GM12878 (cell line): ENCODE data around the gene GPC5. TPM values are rescaled to one million over a fixed set of nuclear protein-coding genes. Genes with fewer than 3 reads are reported as not detected.

ENCODE experiments used
- ATAC-seq: fragments of 200-7000 bp; cut with Tn5 transposase; 3 replicates; pipeline ENCODE4 v1.9.1; 2020; ENCODE audit warnings: mild to moderate bottlenecking, moderate library complexity
- BruUV-seq: library from RNA; stranded (reverse); fragments of 400-500 nt; replicated peaks from 2 replicates; lab custom pipeline; 2021; lab: Mats Ljungman, UMichigan
- CTCF ChIA-PET: fragments of 300-600 bp; sonication (Branson Sonifier 250); formaldehyde crosslinking; extraction: SDS; loops from one replicate; lab custom pipeline; 2021; ENCODE audit warnings: inconsistent platforms; lab: Yijun Ruan, JAX
- POLR2A ChIA-PET: fragments of 350-600 bp; formaldehyde crosslinking; extraction: SDS; loops from one replicate; lab custom pipeline; 2021; ENCODE audit warnings: inconsistent platforms; lab: Charles Lee
- RAD21 ChIA-PET: fragments of 300-600 bp; sonication (Branson Sonifier 250); formaldehyde crosslinking; loops from one replicate; lab custom pipeline; 2023; ENCODE audit warnings: antibody characterized with exemption; ENCODE audit not compliant: unreplicated experiment; lab: Charles Lee
- SMC1A ChIA-PET: fragments of 300-600 bp; sonication (Branson Sonifier 250); formaldehyde crosslinking; loops from one replicate; lab custom pipeline; 2023; ENCODE audit not compliant: unreplicated experiment, uncharacterized antibody; lab: Charles Lee
- DNase-seq: peaks from one replicate; pipeline ENCODE4 v3.0.0-alpha.2; 2011; ENCODE audit warnings: low read depth, low spot score
- FAIRE-seq: peaks from 3 replicates; lab custom pipeline; 2011; peaks lifted over from hg19 to GRCh38; lab: Jason Lieb, UNC
- H2AFZ ChIP-seq: 2 replicates; pipeline ENCODE4 v1.6.0; 2011; ENCODE audit warnings: low read depth, low read length, control low read depth; ENCODE audit not compliant: control insufficient read depth
- H3K27ac ChIP-seq: 2 replicates; pipeline ENCODE4 v1.5.1; 2011; ENCODE audit warnings: control low read depth; ENCODE audit not compliant: control insufficient read depth, insufficient read depth
- H3K27me3 ChIP-seq, 2 experiments: replicated peaks in 1 of 2; 2 replicates each; pipeline versions ENCODE4 v1.6.0 to v1.6.1; 2011; ENCODE audit warnings: low read length in 1 of 2; ENCODE audit not compliant: control insufficient read depth in 2 of 2, insufficient read depth in 2 of 2
- H3K36me3 ChIP-seq, 2 experiments: 2 replicates each; pipeline ENCODE4 v1.5.1; 2011; ENCODE audit warnings: low read length in 1 of 2; ENCODE audit not compliant: control insufficient read depth in 2 of 2, insufficient read depth in 2 of 2
- H3K4me1 ChIP-seq: 2 replicates; pipeline ENCODE4 v1.6.1; 2011; ENCODE audit warnings: mild to moderate bottlenecking, low read length, moderate library complexity, mixed read lengths; ENCODE audit not compliant: control insufficient read depth, insufficient read depth
- H3K4me2 ChIP-seq: 2 replicates; pipeline ENCODE4 v1.6.0; 2011; ENCODE audit warnings: control low read depth; ENCODE audit not compliant: control insufficient read depth, insufficient read depth
- H3K4me3 ChIP-seq: fragments of 200-600 bp; sonication (generic); 2 replicates; pipeline ENCODE4 v1.5.1; 2016
- H3K79me2 ChIP-seq: 2 replicates; pipeline ENCODE4 v1.6.0; 2011; ENCODE audit warnings: low read length; ENCODE audit not compliant: control insufficient read depth, insufficient read depth
- H3K9ac ChIP-seq: 2 replicates; pipeline ENCODE4 v1.8.0; 2011; ENCODE audit warnings: low read length, control low read depth, mixed read lengths; ENCODE audit not compliant: control insufficient read depth, insufficient read depth
- H3K9me3 ChIP-seq: replicated peaks from 3 replicates; pipeline ENCODE4 v1.5.1; 2011; ENCODE audit warnings: mild to moderate bottlenecking, low read length; ENCODE audit not compliant: control insufficient read depth, insufficient read depth
- H4K20me1 ChIP-seq: 2 replicates; pipeline ENCODE4 v1.6.0; 2011; ENCODE audit not compliant: control insufficient read depth, insufficient read depth
- ATF2 ChIP-seq: IDR thresholded peaks from 2 replicates; pipeline ENCODE4 v1.6.1; 2012; ENCODE audit warnings: low read length, inconsistent platforms
- BCL11A ChIP-seq: IDR thresholded peaks from 2 replicates; pipeline ENCODE4 v1.6.1; 2011; ENCODE audit warnings: low read depth, low read length
- CHD1 ChIP-seq: IDR thresholded peaks from 2 replicates; pipeline ENCODE4 v1.6.1; 2012; ENCODE audit warnings: low read depth, low read length, improper control_type of control experiment
- E2F4 ChIP-seq: IDR thresholded peaks from 2 replicates; pipeline ENCODE4 v1.6.1; 2012; ENCODE audit warnings: low read depth, low read length, improper control_type of control experiment
- IKZF2 ChIP-seq, 2 experiments: fragments of 450-650 bp; IDR thresholded peaks; 2 replicates each; pipeline ENCODE4 v1.6.1; 2017; ENCODE audit warnings: mild to moderate bottlenecking in 2 of 2, moderate library complexity in 2 of 2
- IRF4 ChIP-seq: IDR thresholded peaks from 2 replicates; pipeline ENCODE4 v1.6.1; 2011; ENCODE audit warnings: low read depth, low read length
- JUND ChIP-seq: IDR thresholded peaks from 2 replicates; pipeline ENCODE4 v1.6.1; 2012; ENCODE audit warnings: low read depth, mild to moderate bottlenecking, low read length, improper control_type of control experiment, moderate library complexity
- MEF2A ChIP-seq: IDR thresholded peaks from 2 replicates; pipeline ENCODE4 v1.6.1; 2011; ENCODE audit warnings: low read depth, mild to moderate bottlenecking, low read length, moderate library complexity; ENCODE audit not compliant: insufficient read depth
- RCOR1 ChIP-seq: conservative IDR thresholded peaks from 2 replicates; pipeline ENCODE4 v1.6.1; 2012; ENCODE audit warnings: low read depth, low read length, improper control_type of control experiment
- SIX5 ChIP-seq: IDR thresholded peaks from 2 replicates; pipeline ENCODE4 v1.6.1; 2011; ENCODE audit warnings: mild to moderate bottlenecking, low read depth, low read length, moderate library complexity; ENCODE audit not compliant: severe bottlenecking
- SMAD5 ChIP-seq: IDR thresholded peaks from 2 replicates; pipeline ENCODE4 v1.6.1; 2016; ENCODE audit warnings: antibody characterized with exemption, low read depth
- SRF ChIP-seq, 2 experiments: IDR thresholded peaks; 2 replicates each; pipeline ENCODE4 v1.6.1; 2011; ENCODE audit warnings: low read depth in 2 of 2, low read length in 2 of 2, mild to moderate bottlenecking in 1 of 2, moderate library complexity in 1 of 2
- TBL1XR1 ChIP-seq: IDR thresholded peaks from 2 replicates; pipeline ENCODE4 v1.6.1; 2012; ENCODE audit warnings: low read depth, low read length, improper control_type of control experiment
- ZZZ3 ChIP-seq: IDR thresholded peaks from 2 replicates; pipeline ENCODE4 v1.6.1; 2011; ENCODE audit warnings: low read depth; ENCODE audit not compliant: control insufficient read depth, insufficient read length
- WGBS: methylation state at CpG from one replicate; pipeline ENCODE4 v1.1.6; 2016; ENCODE audit warnings: low lambda C conversion rate; ENCODE audit not compliant: insufficient replicate concordance, insufficient coverage; ENCODE audit errors: missing lambda C conversion rate; 5-methylcytosine and 5-hydroxymethylcytosine counted together
- in situ Hi-C: fragments of 300-500 bp; cut with MboI; formaldehyde crosslinking; loops from 9 replicates; pipeline ENCODE4 v1.14.3; 2018; ENCODE audit warnings: mixed read lengths
- intact Hi-C: fragments of 100-400 bp; cut with micrococcal nuclease; formaldehyde crosslinking; loops from one replicate; pipeline ENCODE4 v1.14.2; 2022; ENCODE audit not compliant: unreplicated experiment
- polyA plus RNA-seq, 11 experiments: library from polyadenylated mRNA; depleted of rRNA in 4 of 11; unstranded in 6 of 11; stranded (reverse) in 5 of 11; fragments of >200 nt; fragmentation: Nextera tagmentation in 4 of 11; fragmentation: Illumina TruSeq in 1 of 11; extraction: Ambion mirVana in 4 of 11; extraction: Trizol in 1 of 11; gene quantifications; 1 replicate in 1 of 11; 2 replicates in 10 of 11; pipeline versions ENCODE4 v1.2.1 to v1.2.3, GENCODE V29; 2011 to 2016; ENCODE audit warnings: inconsistent platforms in 2 of 11, missing spikeins in 2 of 11, low read depth in 1 of 11
- total RNA-seq, 4 experiments: library from RNA; depleted of rRNA in 3 of 4; stranded (reverse); fragments of >200 nt in 3 of 4; fragmentation: Illumina TruSeq in 1 of 4; extraction: Trizol in 1 of 4; gene quantifications; 2 replicates each; pipeline versions ENCODE4 v1.2.1 to v1.2.3, GENCODE V29; 2013 to 2021

The GPC5 gene
- total and polyA plus RNA-seq, 10 of the 15 experiments (the other 5 are each of a cell fraction or from before 2014, with no cell fraction given), result 0.05 to 0.87 (median 0.44) TPM; not detected in 1

GRCh38 chr13:91907398-91907797 is 509.0 kb downstream of the GPC5 start:
- WGBS, result 57% methylated on average over 1 of the region's 1 CpG
- Histone ChIP-seq H3K27ac (no peak overlapping the region), H3K9ac (no peak overlapping the region), H3K4me2 (no peak overlapping the region), H3K36me3 (no peaks in the 10 kb centered on the region), H3K9me3 (no peaks in the 10 kb centered on the region), H3K79me2 (no peaks in the 10 kb centered on the region), H3K4me3 (no peak overlapping the region), H2AFZ (no peak overlapping the region), H3K27me3 (no peaks in the 10 kb centered on the region), H3K4me1 (no peaks in the 10 kb centered on the region), H4K20me1 (no peaks in the 10 kb centered on the region)
- in situ Hi-C loops, result no loop called here
- SMC1A ChIA-PET, result interaction anchor here (0.6 kb wide), 1 partner anchor 32 kb away, joined by 3 read pairs; no protein-coding TSS in a partner anchor
- no TSS peak for BruUV-seq
- no peak for FAIRE-seq
- no peak for ATAC-seq
- TF ChIP-seq TBL1XR1 (no peak), IKZF2 (IDR thresholded peaks at IDR 0.05) (no peak), MEF2A (no peak), RCOR1 (no peak), IRF4 (no peak), BCL11A (no peak), ZZZ3 (no peak)
- RAD21 ChIA-PET, result no interaction called here
- intact Hi-C loops, result no loop called here
- CTCF ChIA-PET, result no interaction called here
- no peak for DNase-seq
- POLR2A ChIA-PET, result no interaction called here

GRCh38 chr13:91909617-91910016 is 511.2 kb downstream of the GPC5 start:
- in situ Hi-C loops, result no loop called here
- RAD21 ChIA-PET, result no interaction called here
- Histone ChIP-seq H3K27me3 (no peaks in the 10 kb centered on the region), H3K4me1 (no peaks in the 10 kb centered on the region), H2AFZ (no peak overlapping the region), H4K20me1 (no peaks in the 10 kb centered on the region), H3K4me2 (no peak overlapping the region), H3K9ac (no peak overlapping the region), H3K9me3 (no peaks in the 10 kb centered on the region), H3K79me2 (no peaks in the 10 kb centered on the region), H3K4me3 (no peak overlapping the region), H3K36me3 (no peaks in the 10 kb centered on the region), H3K27ac (no peak overlapping the region)
- no TSS peak for BruUV-seq
- 21% methylated on average over 2 of the region's 2 CpGs for WGBS
- SMC1A ChIA-PET, result interaction anchor here (0.6 kb wide), 1 partner anchor 14 kb away, joined by 4 read pairs; no protein-coding TSS in a partner anchor
- POLR2A ChIA-PET, result no interaction called here
- DNase-seq (no peak), FAIRE-seq (no peak), ATAC-seq (no peak)
- CTCF ChIA-PET, result no interaction called here
- intact Hi-C loops, result no loop called here
- no peak for TF ChIP-seq SIX5
- no peak for TF ChIP-seq CHD1
- no peak for TF ChIP-seq JUND
- TF ChIP-seq SRF (IDR thresholded peaks at IDR 0.05; ENCODE audit: low read depth in 2 of 2, low read length in 2 of 2), result no peak
- TF ChIP-seq SMAD5, result no peak
- TF ChIP-seq E2F4, result no peak
- no peak for TF ChIP-seq ATF2
